CD4-positive, alpha-beta T cell (primary cell): ENCODE measurements around the gene RNU1-4. TPM values are rescaled to one million over a fixed set of nuclear protein-coding genes. Genes with fewer than 3 reads are reported as not detected.
"Not testable (repeated sequence)": the region's sequence is repeated elsewhere in the genome, so short reads cannot be mapped to it uniquely, and the experiment has no call there.

Experiments used
- ATAC-seq: fragments of 200-7000 bp; cut with Tn5 transposase; one replicate; pipeline ENCODE4 v1.10.0; 2022; ENCODE audit warnings: mild to moderate bottlenecking; ENCODE audit not compliant: poor library complexity
- CTCF ChIA-PET: fragments of 350-600 bp; sonication (Branson Sonifier 250); formaldehyde crosslinking; loops from one replicate; lab custom pipeline; 2021; ENCODE audit warnings: antibody characterized with exemption, inconsistent platforms; lab: Charles Lee
- POLR2A ChIA-PET: fragments of 350-600 bp; sonication (Branson Sonifier 250); formaldehyde crosslinking; loops from one replicate; lab custom pipeline; 2021; ENCODE audit warnings: antibody characterized with exemption, inconsistent platforms; lab: Charles Lee
- DNase-seq, 14 experiments: peaks; one replicate each; pipeline ENCODE4 v3.0.0-alpha.2; 2013 to 2020; ENCODE audit warnings: mixed read lengths in 2 of 14
- H3K27ac ChIP-seq, 2 donors: one replicate each; pipeline versions ENCODE4 v1.5.1 to v1.7.0; 2013; ENCODE audit warnings: low read length in 2 of 2, low read depth in 1 of 2, mild to moderate bottlenecking in 1 of 2
- H3K27me3 ChIP-seq, 2 experiments: 1 replicate in 1 of 2; 2 replicates in 1 of 2; pipeline versions ENCODE4 v1.6.1 to v1.7.0; 2013; ENCODE audit warnings: low read length in 2 of 2, control low read depth in 1 of 2, mild to moderate bottlenecking in 1 of 2, moderate library complexity in 1 of 2; ENCODE audit not compliant: insufficient read depth in 2 of 2, control insufficient read depth in 1 of 2
- H3K36me3 ChIP-seq: one replicate; pipeline ENCODE4 v1.6.1; 2013; ENCODE audit warnings: low read length, control low read depth; ENCODE audit not compliant: insufficient read depth
- H3K4me1 ChIP-seq: one replicate; pipeline ENCODE4 v1.6.1; 2013; ENCODE audit warnings: low read length, control low read depth; ENCODE audit not compliant: insufficient read depth
- H3K4me3 ChIP-seq: one replicate; pipeline ENCODE4 v1.5.1; 2013; ENCODE audit warnings: mild to moderate bottlenecking, low read length, moderate library complexity
- H3K9me3 ChIP-seq, 2 experiments: 1 replicate in 1 of 2; 2 replicates in 1 of 2; pipeline versions ENCODE4 v1.6.1 to v1.7.0; 2013; ENCODE audit warnings: low read length in 2 of 2, mild to moderate bottlenecking in 2 of 2, control low read depth in 1 of 2, moderate library complexity in 1 of 2; ENCODE audit not compliant: control insufficient read depth in 1 of 2, insufficient read depth in 1 of 2
- H3K27ac Mint-ChIP-seq: one replicate; pipeline ENCODE4 v1.8.0; 2020; ENCODE audit warnings: mixed read lengths
- H3K27me3 Mint-ChIP-seq: one replicate; pipeline ENCODE4 v1.8.0; 2021; ENCODE audit warnings: mixed read lengths
- H3K36me3 Mint-ChIP-seq: one replicate; pipeline ENCODE4 v1.8.0; 2021; ENCODE audit warnings: low read depth, mixed read lengths
- H3K4me1 Mint-ChIP-seq: one replicate; pipeline ENCODE4 v1.8.0; 2021; ENCODE audit warnings: low read depth, mixed read lengths
- H3K4me3 Mint-ChIP-seq: one replicate; pipeline ENCODE4 v1.8.0; 2020; ENCODE audit warnings: mild to moderate bottlenecking, mixed read lengths
- H3K9me3 Mint-ChIP-seq: one replicate; pipeline ENCODE4 v1.8.0; 2020; ENCODE audit warnings: mixed read lengths
- intact Hi-C, 2 experiments: fragments of 100-400 bp; cut with DNase I in 1 of 2; cut with micrococcal nuclease in 1 of 2; formaldehyde crosslinking; loops; one replicate each; pipeline versions ENCODE4 v1.15.1 to v1.9.0; 2023 to 2025; cut with DNase I, micrococcal nuclease
- polyA plus RNA-seq, 2 donors: library from polyadenylated mRNA; unstranded; fragments of 120-200 nt; gene quantifications; one replicate each; pipeline ENCODE4 v1.2.1, GENCODE V29; 2013
- total RNA-seq, 174 experiments: library from RNA in 2 of 174; stranded (reverse) in 2 of 174; gene quantifications; one replicate each; pipeline ENCODE4 v1.2.3 and lab custom pipeline; 2021 to 2026

The RNU1-4 gene
- 1,000 to 10,000 TPM; 4,982 to 5,937 TPM for total RNA-seq
- polyA plus RNA-seq (2013, experiment 1 of 2) = 31.2 TPM
- 52.1 TPM for polyA plus RNA-seq (2013, experiment 2 of 2)
- total RNA-seq (lab: John Stamatoyannopoulos, UW) = 0 to 1.6 (median 0.30) reads per million in 172 experiments

DNA sequence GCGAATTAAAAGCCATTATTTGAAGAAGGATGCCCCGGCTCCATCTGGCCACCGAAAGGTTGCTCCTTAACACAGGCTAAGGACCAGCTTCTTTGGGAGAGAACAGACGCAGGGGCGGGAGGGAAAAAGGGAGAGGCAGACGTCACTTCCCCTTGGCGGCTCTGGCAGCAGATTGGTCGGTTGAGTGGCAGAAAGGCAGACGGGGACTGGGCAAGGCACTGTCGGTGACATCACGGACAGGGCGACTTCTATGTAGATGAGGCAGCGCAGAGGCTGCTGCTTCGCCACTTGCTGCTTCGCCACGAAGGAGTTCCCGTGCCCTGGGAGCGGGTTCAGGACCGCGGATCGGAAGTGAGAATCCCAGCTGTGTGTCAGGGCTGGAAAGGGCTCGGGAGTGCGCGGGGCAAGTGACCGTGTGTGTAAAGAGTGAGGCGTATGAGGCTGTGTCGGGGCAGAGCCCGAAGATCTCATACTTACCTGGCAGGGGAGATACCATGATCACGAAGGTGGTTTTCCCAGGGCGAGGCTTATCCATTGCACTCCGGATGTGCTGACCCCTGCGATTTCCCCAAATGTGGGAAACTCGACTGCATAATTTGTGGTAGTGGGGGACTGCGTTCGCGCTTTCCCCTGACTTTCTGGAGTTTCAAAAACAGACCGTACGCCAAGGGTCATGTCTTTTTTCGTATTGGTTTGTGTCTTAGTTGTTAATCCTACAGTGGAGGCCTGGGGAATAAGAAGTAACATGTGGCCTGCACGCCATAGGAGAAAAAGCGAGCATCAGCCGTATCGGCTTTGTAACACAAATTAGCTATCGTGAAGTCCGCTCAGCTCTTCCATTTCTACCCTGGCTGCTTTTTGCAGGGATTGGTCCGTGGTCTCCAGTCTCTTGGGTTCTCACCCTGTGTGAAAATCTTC lies at the start of gene RNU1-4:
Gene RNU1-4 (plus strand): TSS at position 470 of the 918 bp plus-strand sequence.
- intact Hi-C loops, H3K4me3 Mint-ChIP-seq, H3K36me3 Mint-ChIP-seq, H3K4me3 ChIP-seq, CTCF ChIA-PET, H3K9me3 ChIP-seq, H3K9me3 Mint-ChIP-seq, DNase-seq, H3K4me1 Mint-ChIP-seq, H3K27me3 ChIP-seq, POLR2A ChIA-PET, H3K36me3 ChIP-seq, H3K27ac ChIP-seq, H3K27ac Mint-ChIP-seq, H3K27me3 Mint-ChIP-seq, H3K4me1 ChIP-seq: not testable (repeated sequence)
- peak; percentile 97 for ATAC-seq

DNA sequence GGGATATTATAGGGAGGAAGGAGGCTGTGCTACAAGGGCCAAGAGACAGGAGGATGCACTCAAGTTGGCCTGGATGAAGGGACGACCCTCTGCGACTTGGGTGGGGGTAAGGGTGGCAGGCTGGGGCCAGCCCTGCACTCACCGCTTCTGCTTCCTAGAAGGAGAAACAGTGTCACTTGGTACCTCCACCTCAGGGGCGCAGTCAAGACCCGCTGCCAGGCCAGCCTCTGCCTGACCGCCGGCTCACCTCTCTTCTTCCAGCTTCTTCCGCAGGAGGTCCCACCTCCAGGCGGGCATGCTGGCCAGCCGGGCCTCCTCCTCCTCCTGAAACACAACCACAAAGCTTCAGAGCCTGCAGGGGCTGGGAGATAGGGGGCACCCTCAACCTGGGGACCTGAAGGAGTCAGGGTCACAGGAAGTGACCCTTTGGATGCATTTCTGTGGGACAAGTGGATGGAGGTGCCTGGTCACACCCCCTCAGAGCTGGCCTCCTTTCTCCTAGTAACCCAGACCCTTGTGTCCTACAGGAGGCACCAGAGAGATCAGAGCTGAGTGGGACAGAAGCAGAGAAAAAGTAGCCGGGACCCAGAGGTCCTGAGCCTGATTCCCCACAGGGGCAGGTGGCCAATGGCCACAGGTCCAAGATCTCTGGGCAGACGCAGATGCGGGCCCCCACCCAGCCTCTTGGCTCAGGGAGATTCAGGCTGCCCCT lies 49.2 kb upstream of the RNU1-4 start:
- POLR2A ChIA-PET = not testable (repeated sequence)

DNA sequence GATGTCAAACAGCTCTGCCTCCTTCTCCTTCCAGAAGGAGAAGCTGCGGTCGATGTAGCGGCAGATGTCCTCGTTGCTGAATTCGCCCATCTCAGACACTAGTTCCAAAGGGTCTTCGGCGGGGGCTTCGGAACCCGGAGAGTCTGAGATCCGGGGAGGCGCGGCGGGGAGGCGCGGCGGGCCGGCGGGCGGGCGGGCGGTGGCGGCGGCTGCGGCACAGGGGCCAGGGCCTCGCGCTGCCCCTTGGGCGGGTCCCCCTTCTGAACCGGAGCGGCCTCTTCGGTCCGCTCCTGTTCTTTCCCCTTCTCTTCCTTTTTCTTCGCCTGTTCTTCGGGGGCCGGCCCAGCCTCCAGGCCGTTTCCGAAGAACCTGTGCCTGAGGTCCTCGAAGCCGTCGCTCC lies 48.0 kb upstream of the RNU1-4 start:
- H3K36me3 Mint-ChIP-seq, intact Hi-C loops, H3K36me3 ChIP-seq, DNase-seq, H3K4me3 Mint-ChIP-seq, CTCF ChIA-PET, ATAC-seq, H3K9me3 Mint-ChIP-seq, H3K27me3 ChIP-seq, H3K4me1 Mint-ChIP-seq, H3K9me3 ChIP-seq, POLR2A ChIA-PET, H3K4me1 ChIP-seq, H3K27ac ChIP-seq, H3K27ac Mint-ChIP-seq, H3K4me3 ChIP-seq: not testable (repeated sequence)
- H3K27me3 Mint-ChIP-seq = peaks cover 13% of the 10 kb centered on the region

More for the DNA sequence above, 49.2 kb upstream of the RNU1-4 start:
- H3K4me1 Mint-ChIP-seq, H3K36me3 Mint-ChIP-seq, H3K9me3 Mint-ChIP-seq, H3K27ac ChIP-seq, ATAC-seq, H3K4me3 Mint-ChIP-seq, H3K9me3 ChIP-seq, H3K4me3 ChIP-seq, H3K4me1 ChIP-seq, H3K27me3 ChIP-seq, H3K36me3 ChIP-seq, DNase-seq, intact Hi-C loops, H3K27ac Mint-ChIP-seq: not testable (repeated sequence)
- peaks cover 12% of the 10 kb centered on the region for H3K27me3 Mint-ChIP-seq
- CTCF ChIA-PET = interaction anchor here (0.9 kb wide), 1 partner anchor 17 kb away, joined by 4 read pairs; no protein-coding TSS in a partner anchor

DNA sequence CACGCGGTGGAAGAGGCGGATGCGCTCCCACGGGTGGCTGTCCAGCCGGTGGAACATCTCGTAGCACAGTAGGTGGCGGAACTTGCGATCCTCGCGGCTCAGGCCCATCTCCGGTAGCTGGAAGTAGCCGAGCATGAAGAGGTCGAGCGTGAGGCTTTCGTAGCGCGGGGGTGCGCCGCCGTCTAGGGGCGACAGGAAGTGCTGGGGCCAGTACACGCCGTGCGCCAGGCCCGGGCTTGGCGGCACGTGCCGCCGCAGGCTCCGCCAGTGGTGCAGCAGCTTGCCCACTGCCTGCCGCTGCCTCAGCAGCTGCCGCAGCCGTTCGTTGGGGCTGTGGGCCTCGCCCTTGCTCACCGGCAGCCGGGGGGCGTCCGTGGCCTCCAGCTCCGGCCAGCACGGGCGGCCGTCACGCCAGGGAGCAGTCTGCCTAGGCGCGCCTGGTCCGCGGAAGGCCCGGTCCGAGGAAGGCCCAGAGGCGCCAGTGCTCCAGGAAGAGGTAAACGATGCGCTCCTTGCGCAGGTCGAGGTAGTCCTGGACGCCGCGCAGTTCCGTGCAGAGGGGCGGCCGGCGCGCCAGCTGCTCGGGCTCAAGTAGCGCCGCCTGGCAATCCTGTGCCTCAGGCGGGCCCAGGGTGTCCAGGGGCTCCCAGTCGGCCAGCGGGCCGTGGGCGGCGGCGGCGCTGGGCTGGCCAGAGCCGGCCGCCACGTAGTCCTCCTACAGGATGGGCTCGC lies 47.4 kb upstream of the RNU1-4 start:
- intact Hi-C loops, CTCF ChIA-PET: not testable (repeated sequence)
- peaks cover 13% of the 10 kb centered on the region for H3K27me3 Mint-ChIP-seq

DNA sequence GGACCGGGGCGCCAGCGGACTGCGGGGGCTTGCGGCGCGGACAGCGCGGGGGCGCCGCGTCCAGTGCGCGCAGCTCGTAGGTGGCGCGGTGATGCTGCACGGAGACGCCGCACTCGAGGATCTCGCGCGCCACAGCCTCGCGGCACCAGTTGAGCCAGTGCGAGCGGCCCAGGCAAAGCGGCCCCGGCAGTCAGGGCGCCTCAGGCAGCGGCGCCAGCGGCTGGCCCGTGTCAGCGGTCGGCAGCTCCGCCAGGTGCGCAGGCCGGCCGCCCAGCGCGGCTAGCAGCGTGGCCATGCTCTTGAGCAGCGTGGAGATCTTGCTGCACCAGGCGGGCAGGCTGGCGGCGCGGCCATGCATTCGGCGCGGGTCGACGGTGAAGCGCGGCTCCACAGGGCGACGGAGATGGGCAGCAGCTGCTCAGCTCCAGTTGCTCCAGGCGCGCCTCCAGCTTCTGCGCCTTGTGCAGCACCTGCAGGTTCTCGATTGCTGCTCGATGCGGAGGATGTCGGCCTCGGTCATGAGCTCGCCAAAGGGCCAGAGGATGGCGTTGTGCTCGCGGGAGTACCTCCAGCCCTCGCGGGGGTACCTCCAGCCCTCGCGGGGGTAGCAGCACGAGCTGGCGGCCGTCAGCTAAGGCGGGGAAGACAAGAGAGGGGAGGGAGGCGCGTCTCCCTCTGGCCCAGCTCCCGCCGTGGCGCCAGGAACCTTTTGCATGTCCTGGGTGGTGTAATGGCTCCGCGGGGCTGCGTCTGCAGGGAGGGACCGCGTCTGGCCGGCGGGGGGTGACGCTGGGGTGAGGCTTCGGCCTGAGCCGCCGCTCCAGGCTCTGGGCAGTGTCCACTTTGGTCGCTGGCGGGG lies 46.6 kb upstream of the RNU1-4 start:
- H3K4me3 Mint-ChIP-seq, H3K4me1 ChIP-seq, H3K27ac ChIP-seq, intact Hi-C loops, ATAC-seq, CTCF ChIA-PET, H3K27ac Mint-ChIP-seq, H3K9me3 ChIP-seq, H3K27me3 ChIP-seq, H3K4me1 Mint-ChIP-seq, H3K9me3 Mint-ChIP-seq, H3K4me3 ChIP-seq, H3K36me3 ChIP-seq, H3K36me3 Mint-ChIP-seq, DNase-seq: not testable (repeated sequence)
- POLR2A ChIA-PET = interaction anchor here (1.7 kb wide), 1 partner anchor 50 kb away, joined by 4 read pairs; no protein-coding TSS in a partner anchor
- H3K27me3 Mint-ChIP-seq = peaks cover 13% of the 10 kb centered on the region

More for the DNA sequence above, 47.4 kb upstream of the RNU1-4 start:
- H3K4me1 ChIP-seq, ATAC-seq, H3K4me3 Mint-ChIP-seq, H3K27me3 ChIP-seq, H3K9me3 ChIP-seq, H3K27ac Mint-ChIP-seq, H3K27ac ChIP-seq, DNase-seq, H3K4me3 ChIP-seq, H3K9me3 Mint-ChIP-seq, H3K4me1 Mint-ChIP-seq, POLR2A ChIA-PET, H3K36me3 Mint-ChIP-seq, H3K36me3 ChIP-seq: not testable (repeated sequence)

DNA sequence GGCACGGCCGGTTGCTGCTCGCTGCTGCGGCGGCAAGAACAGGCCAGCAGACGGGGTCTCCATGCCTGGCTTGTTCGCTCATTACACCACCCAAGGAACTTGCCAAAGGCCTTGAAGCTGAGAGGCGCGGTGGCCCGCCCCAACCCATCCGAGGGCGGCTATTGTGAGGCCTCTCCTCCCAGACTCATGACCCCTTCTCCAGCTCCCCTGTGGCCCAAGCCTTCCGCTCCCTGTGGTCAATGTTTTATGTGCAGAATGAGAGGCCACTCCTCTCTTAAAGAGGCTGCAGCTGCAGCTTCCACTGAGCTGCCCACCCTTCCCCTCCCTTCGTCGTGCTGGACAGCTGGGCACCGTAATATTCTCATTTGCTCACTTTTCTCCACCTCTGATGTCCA lies 46.0 kb upstream of the RNU1-4 start:
- ATAC-seq, H3K27ac Mint-ChIP-seq, H3K4me1 ChIP-seq, H3K4me3 ChIP-seq, intact Hi-C loops, H3K9me3 ChIP-seq, H3K27ac ChIP-seq, H3K27me3 ChIP-seq, H3K36me3 ChIP-seq, H3K4me1 Mint-ChIP-seq, DNase-seq, H3K4me3 Mint-ChIP-seq, H3K36me3 Mint-ChIP-seq, H3K9me3 Mint-ChIP-seq, CTCF ChIA-PET: not testable (repeated sequence)
- H3K27me3 Mint-ChIP-seq = peaks cover 14% of the 10 kb centered on the region
- POLR2A ChIA-PET = interaction anchor here (1.7 kb wide), 1 partner anchor 50 kb away, joined by 4 read pairs; no protein-coding TSS in a partner anchor
